ENCODE data around the gene ZFAND2B. TPM values are rescaled to one million over a fixed set of nuclear protein-coding genes. Genes with fewer than 3 reads are reported as not detected.

Gene ZFAND2B
- polyA plus RNA-seq, 1 of the 3 experiments (the other 2 are of a cell fraction) = 39.9 TPM

- Histone ChIP-seq H3K9ac (no peak overlapping the region), H3K9me3 (no peaks in the 10 kb centered on the region), H3F3A (replicated peaks; ENCODE audit: insufficient read depth) (peaks cover 24% of the 10 kb centered on the region), H3K9me2 (no peaks in the 10 kb centered on the region), H3K27me3 (ENCODE audit: insufficient read depth) (no peaks in the 10 kb centered on the region), H3K4me1 (ENCODE audit: control insufficient read depth in 1 of 2, insufficient read depth in 2 of 2, low read depth in 1 of 2, low read length in 1 of 2) (peaks cover 5 to 29% of the 10 kb centered on the region in 2 experiments; a peak in 3 of 4 replicates), H3K4me3 (ENCODE audit: low read depth in 2 of 2, low read length in 1 of 2) (no peak overlapping the region), H3K79me2 (ENCODE audit: insufficient read depth) (no peaks in the 10 kb centered on the region), H4K20me1 (ENCODE audit: insufficient read depth) (no peaks in the 10 kb centered on the region), H3K4me2 (no peak overlapping the region), H3K36me3 (replicated peaks in 1 of 2; ENCODE audit: control insufficient read depth in 1 of 2, insufficient read depth in 2 of 2, low read length in 1 of 2) (peaks cover 13 to 48% of the 10 kb centered on the region in 2 experiments), H2AFZ (ENCODE audit: low read depth) (no peak overlapping the region), H3K27ac (ENCODE audit: low read depth in 2 of 2, low read length in 1 of 2) (no peak overlapping the region)
- TF ChIP-seq IRF3 (IDR thresholded peaks at IDR 0.05; ENCODE audit: low read depth, low read length) (no peak), FOXM1 (IDR thresholded peaks at IDR 0.05; ENCODE audit: low read depth) (no peak), REST (IDR thresholded peaks at IDR 0.05; ENCODE audit: low read depth, low read length) (no peak), CHD2 (IDR thresholded peaks at IDR 0.05; ENCODE audit: low read length, partially characterized antibody) (no peak)
- CTCF ChIA-PET = interaction anchor here (1.0 to 3.1 kb wide), 3 partner anchors 55 to 85 kb away, joined by 3 to 16 read pairs (median 5); partner anchors contain the start of gene NHEJ1
- POLR2A ChIA-PET = no interaction called here
- no peak for DNase-seq
- WGBS (ENCODE audit: low lambda C conversion rate) = 100% methylated on average over 6 of the region's 6 CpGs
Observed at GRCh38 chr2:219214786-219215185, 8.2 kb downstream of the ZFAND2B start.

GRCh38 chr2:219215871-219216534 lies 9.4 kb downstream of the ZFAND2B start:
- ChIA-PET POLR2A (interaction anchor here (0.5 to 4.0 kb wide), 3 partner anchors 9 to 29 kb away, joined by 3 to 52 read pairs (median 3); partner anchors contain the start of genes GLB1L, STK16 and ZFAND2B), CTCF (interaction anchor here (1.1 to 4.7 kb wide), 6 partner anchors 9 to 79 kb away, joined by 3 to 26 read pairs (median 6); partner anchors contain the start of genes NHEJ1 and ZFAND2B)
- DNase-seq = no peak
- 92% methylated on average over 25 of the region's 27 CpGs for WGBS (ENCODE audit: low lambda C conversion rate)
- H3K9me3 ChIP-seq = no peaks in the 10 kb centered on the region
- peaks cover 13 to 46% of the 10 kb centered on the region in 2 experiments for H3K36me3 ChIP-seq (replicated peaks in 1 of 2; ENCODE audit: control insufficient read depth in 1 of 2, insufficient read depth in 2 of 2, low read length in 1 of 2)
- no peak overlapping the region for H3K4me2 ChIP-seq
- peaks cover 27% of the 10 kb centered on the region for H3F3A ChIP-seq (replicated peaks; ENCODE audit: insufficient read depth)
- H3K27ac ChIP-seq (ENCODE audit: low read depth in 2 of 2, low read length in 1 of 2) = no peak overlapping the region; a peak in 1 of 4 replicates
- no peak overlapping the region for H2AFZ ChIP-seq (ENCODE audit: low read depth)
- no peak overlapping the region for H3K9ac ChIP-seq
- H3K9me2 ChIP-seq = no peaks in the 10 kb centered on the region
- H3K4me1 ChIP-seq (ENCODE audit: control insufficient read depth in 1 of 2, insufficient read depth in 2 of 2, low read depth in 1 of 2, low read length in 1 of 2) = peaks cover 5 to 30% of the 10 kb centered on the region in 2 experiments; a peak in 3 of 4 replicates
- H3K27me3 ChIP-seq (ENCODE audit: insufficient read depth) = no peaks in the 10 kb centered on the region
- H4K20me1 ChIP-seq (ENCODE audit: insufficient read depth) = no peaks in the 10 kb centered on the region
- H3K4me3 ChIP-seq (ENCODE audit: low read depth in 2 of 2, low read length in 1 of 2) = no peak overlapping the region
- H3K79me2 ChIP-seq (ENCODE audit: insufficient read depth) = no peaks in the 10 kb centered on the region
- TF ChIP-seq MAX (IDR thresholded peaks at IDR 0.05; ENCODE audit: low read depth) (no peak), ZBTB33 (IDR thresholded peaks at IDR 0.05; ENCODE audit: borderline replicate concordance, low read depth) (no peak), CHD2 (IDR thresholded peaks at IDR 0.05; ENCODE audit: low read length, partially characterized antibody) (no peak), NFIC (IDR thresholded peaks at IDR 0.05; ENCODE audit: borderline replicate concordance) (no peak), USF2 (IDR thresholded peaks at IDR 0.05; ENCODE audit: borderline replicate concordance, low read depth, low read length) (no peak), SIN3A (IDR thresholded peaks at IDR 0.05; ENCODE audit: borderline replicate concordance, low read depth, low read length) (no peak), MEF2A (IDR thresholded peaks at IDR 0.05; ENCODE audit: borderline replicate concordance, low read depth) (no peak), CTCF (IDR thresholded peaks at IDR 0.05) (no peak), FOSL2 (IDR thresholded peaks at IDR 0.05; ENCODE audit: borderline replicate concordance, low read depth) (no peak), ELF1 (IDR thresholded peaks at IDR 0.05) (no peak), MXI1 (IDR thresholded peaks at IDR 0.05; ENCODE audit: low read depth, low read length) (no peak), FOXJ3 (CRISPR knock-in tag; IDR thresholded peaks at IDR 0.05) (no peak)

All from SK-N-SH (cell line).